Kidney epithelial cell (primary cell): ENCODE results near the gene NTRK3. TPM values are rescaled to one million over a fixed set of nuclear protein-coding genes. Genes with fewer than 3 reads are reported as not detected.

ENCODE experiments used
- DNase-seq: peaks from one replicate; pipeline ENCODE4 v3.0.0-alpha.2; 2010; ENCODE audit warnings: low read depth
- H3K27me3 ChIP-seq: 2 replicates; pipeline ENCODE4 v1.6.0; 2011; ENCODE audit warnings: low read length; ENCODE audit not compliant: control insufficient read depth, insufficient read depth
- H3K36me3 ChIP-seq: 2 replicates; pipeline ENCODE4 v1.5.1; 2011; ENCODE audit warnings: low read length; ENCODE audit not compliant: control insufficient read depth, insufficient read depth
- H3K4me3 ChIP-seq: 2 replicates; pipeline ENCODE4 v1.5.1; 2011; ENCODE audit warnings: low read depth, mild to moderate bottlenecking, control low read depth, low read length
- CTCF ChIP-seq: IDR thresholded peaks from 2 replicates; pipeline ENCODE4 v1.5.1; 2011; ENCODE audit warnings: mild to moderate bottlenecking, moderate library complexity, low read length, control low read depth, inconsistent platforms; ENCODE audit not compliant: insufficient read depth, poor library complexity, severe bottlenecking
- total RNA-seq: library from RNA; depleted of rRNA; stranded (reverse); fragments of >200 nt; gene quantifications from 2 replicates; pipeline ENCODE4 v1.2.3, GENCODE V29; 2015

NTRK3 gene
- total RNA-seq, 1 donor from 2014 or later, result not detected

- no peaks in the 10 kb centered on the region for H3K27me3 ChIP-seq
- H3K4me3 ChIP-seq, result no peak overlapping the region
- H3K36me3 ChIP-seq, result no peaks in the 10 kb centered on the region
- no peak for TF ChIP-seq CTCF
- DNase-seq, result no peak
These were observed 223.8 kb downstream of the NTRK3 start for GRCh38 chr15:88032787-88033186.

GRCh38 chr15:88031461-88031860 lies 225.1 kb downstream of the NTRK3 start:
- DNase-seq, result no peak
- Histone ChIP-seq H3K4me3 (no peak overlapping the region), H3K27me3 (no peaks in the 10 kb centered on the region), H3K36me3 (no peaks in the 10 kb centered on the region)
- no peak for TF ChIP-seq CTCF

GRCh38 chr15:88029696-88030095 lies 226.8 kb downstream of the NTRK3 start:
- no peak for TF ChIP-seq CTCF
- H3K4me3 ChIP-seq, result no peak overlapping the region
- no peaks in the 10 kb centered on the region for H3K36me3 ChIP-seq
- H3K27me3 ChIP-seq, result no peaks in the 10 kb centered on the region
- no peak for DNase-seq

- TF ChIP-seq CTCF, result peak; percentile 4
- no peak overlapping the region for H3K4me3 ChIP-seq
- no peak for DNase-seq
- H3K36me3 ChIP-seq, result no peaks in the 10 kb centered on the region
- H3K27me3 ChIP-seq, result no peaks in the 10 kb centered on the region
These were observed 228.5 kb downstream of the NTRK3 start for GRCh38 chr15:88028024-88028423.

- TF ChIP-seq CTCF, result no peak
- Histone ChIP-seq H3K4me3 (no peak overlapping the region), H3K36me3 (no peaks in the 10 kb centered on the region), H3K27me3 (no peaks in the 10 kb centered on the region)
- no peak for DNase-seq
These were observed 232.6 kb downstream of the NTRK3 start for GRCh38 chr15:88023914-88024313.

- Histone ChIP-seq H3K4me3 (no peak overlapping the region), H3K27me3 (no peaks in the 10 kb centered on the region), H3K36me3 (no peaks in the 10 kb centered on the region)
- no peak for DNase-seq
- TF ChIP-seq CTCF, result no peak
These were observed 233.8 kb downstream of the NTRK3 start for GRCh38 chr15:88022716-88023115.
